ENCODE measurements around the gene PPIP5K2. TPM values are rescaled to one million over a fixed set of nuclear protein-coding genes. Genes with fewer than 3 reads are reported as not detected.

Gene PPIP5K2
- total and polyA plus RNA-seq, 2 of the 8 experiments (the other 6 are each of a cell fraction or from before 2014, with no cell fraction given): 14.8 to 46.6 TPM

DNA sequence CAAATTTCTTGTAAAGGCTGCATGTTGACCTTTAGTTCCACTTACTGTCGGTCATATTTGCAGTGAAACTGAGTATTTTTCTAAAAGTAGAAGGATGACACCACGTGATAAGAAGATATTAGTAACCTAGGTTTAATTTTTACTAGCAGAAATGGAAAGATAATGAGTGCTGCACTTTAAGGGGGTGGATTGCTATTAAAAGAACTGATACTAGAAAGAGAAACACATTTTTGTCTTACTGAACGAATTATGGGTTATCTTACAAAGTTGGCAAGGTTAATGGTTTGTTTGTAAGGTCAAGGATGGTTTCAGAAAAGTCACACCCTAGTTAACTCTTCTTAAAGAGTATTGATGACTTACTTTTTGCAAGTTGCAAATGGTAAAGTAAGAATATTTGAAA is 140.8 kb downstream of the PPIP5K2 start (continued):
- TF ChIP-seq SP4 (IDR thresholded peaks at IDR 0.05; ENCODE audit: low read length) (no peak), POLR2AphosphoS5 (IDR thresholded peaks at IDR 0.05; ENCODE audit: low read depth, low read length) (no peak), SAP30 (IDR thresholded peaks at IDR 0.05; ENCODE audit: insufficient read depth, insufficient replicate concordance, low read length) (no peak), GTF2F1 (IDR thresholded peaks at IDR 0.05; ENCODE audit: borderline replicate concordance, low read depth, low read length) (no peak), SIX5 (IDR thresholded peaks at IDR 0.05; ENCODE audit: low read depth, low read length) (no peak), SP2 (IDR thresholded peaks at IDR 0.05; ENCODE audit: low read length) (no peak), NRF1 (IDR thresholded peaks at IDR 0.05; ENCODE audit: low read depth, low read length) (no peak), TBP (IDR thresholded peaks at IDR 0.05; ENCODE audit: low read depth, low read length) (no peak), CTBP2 (IDR thresholded peaks at IDR 0.05; ENCODE audit: borderline replicate concordance, insufficient read depth, insufficient read length, low read length) (no peak)
- TF ChIP-seq, protein P1, sequence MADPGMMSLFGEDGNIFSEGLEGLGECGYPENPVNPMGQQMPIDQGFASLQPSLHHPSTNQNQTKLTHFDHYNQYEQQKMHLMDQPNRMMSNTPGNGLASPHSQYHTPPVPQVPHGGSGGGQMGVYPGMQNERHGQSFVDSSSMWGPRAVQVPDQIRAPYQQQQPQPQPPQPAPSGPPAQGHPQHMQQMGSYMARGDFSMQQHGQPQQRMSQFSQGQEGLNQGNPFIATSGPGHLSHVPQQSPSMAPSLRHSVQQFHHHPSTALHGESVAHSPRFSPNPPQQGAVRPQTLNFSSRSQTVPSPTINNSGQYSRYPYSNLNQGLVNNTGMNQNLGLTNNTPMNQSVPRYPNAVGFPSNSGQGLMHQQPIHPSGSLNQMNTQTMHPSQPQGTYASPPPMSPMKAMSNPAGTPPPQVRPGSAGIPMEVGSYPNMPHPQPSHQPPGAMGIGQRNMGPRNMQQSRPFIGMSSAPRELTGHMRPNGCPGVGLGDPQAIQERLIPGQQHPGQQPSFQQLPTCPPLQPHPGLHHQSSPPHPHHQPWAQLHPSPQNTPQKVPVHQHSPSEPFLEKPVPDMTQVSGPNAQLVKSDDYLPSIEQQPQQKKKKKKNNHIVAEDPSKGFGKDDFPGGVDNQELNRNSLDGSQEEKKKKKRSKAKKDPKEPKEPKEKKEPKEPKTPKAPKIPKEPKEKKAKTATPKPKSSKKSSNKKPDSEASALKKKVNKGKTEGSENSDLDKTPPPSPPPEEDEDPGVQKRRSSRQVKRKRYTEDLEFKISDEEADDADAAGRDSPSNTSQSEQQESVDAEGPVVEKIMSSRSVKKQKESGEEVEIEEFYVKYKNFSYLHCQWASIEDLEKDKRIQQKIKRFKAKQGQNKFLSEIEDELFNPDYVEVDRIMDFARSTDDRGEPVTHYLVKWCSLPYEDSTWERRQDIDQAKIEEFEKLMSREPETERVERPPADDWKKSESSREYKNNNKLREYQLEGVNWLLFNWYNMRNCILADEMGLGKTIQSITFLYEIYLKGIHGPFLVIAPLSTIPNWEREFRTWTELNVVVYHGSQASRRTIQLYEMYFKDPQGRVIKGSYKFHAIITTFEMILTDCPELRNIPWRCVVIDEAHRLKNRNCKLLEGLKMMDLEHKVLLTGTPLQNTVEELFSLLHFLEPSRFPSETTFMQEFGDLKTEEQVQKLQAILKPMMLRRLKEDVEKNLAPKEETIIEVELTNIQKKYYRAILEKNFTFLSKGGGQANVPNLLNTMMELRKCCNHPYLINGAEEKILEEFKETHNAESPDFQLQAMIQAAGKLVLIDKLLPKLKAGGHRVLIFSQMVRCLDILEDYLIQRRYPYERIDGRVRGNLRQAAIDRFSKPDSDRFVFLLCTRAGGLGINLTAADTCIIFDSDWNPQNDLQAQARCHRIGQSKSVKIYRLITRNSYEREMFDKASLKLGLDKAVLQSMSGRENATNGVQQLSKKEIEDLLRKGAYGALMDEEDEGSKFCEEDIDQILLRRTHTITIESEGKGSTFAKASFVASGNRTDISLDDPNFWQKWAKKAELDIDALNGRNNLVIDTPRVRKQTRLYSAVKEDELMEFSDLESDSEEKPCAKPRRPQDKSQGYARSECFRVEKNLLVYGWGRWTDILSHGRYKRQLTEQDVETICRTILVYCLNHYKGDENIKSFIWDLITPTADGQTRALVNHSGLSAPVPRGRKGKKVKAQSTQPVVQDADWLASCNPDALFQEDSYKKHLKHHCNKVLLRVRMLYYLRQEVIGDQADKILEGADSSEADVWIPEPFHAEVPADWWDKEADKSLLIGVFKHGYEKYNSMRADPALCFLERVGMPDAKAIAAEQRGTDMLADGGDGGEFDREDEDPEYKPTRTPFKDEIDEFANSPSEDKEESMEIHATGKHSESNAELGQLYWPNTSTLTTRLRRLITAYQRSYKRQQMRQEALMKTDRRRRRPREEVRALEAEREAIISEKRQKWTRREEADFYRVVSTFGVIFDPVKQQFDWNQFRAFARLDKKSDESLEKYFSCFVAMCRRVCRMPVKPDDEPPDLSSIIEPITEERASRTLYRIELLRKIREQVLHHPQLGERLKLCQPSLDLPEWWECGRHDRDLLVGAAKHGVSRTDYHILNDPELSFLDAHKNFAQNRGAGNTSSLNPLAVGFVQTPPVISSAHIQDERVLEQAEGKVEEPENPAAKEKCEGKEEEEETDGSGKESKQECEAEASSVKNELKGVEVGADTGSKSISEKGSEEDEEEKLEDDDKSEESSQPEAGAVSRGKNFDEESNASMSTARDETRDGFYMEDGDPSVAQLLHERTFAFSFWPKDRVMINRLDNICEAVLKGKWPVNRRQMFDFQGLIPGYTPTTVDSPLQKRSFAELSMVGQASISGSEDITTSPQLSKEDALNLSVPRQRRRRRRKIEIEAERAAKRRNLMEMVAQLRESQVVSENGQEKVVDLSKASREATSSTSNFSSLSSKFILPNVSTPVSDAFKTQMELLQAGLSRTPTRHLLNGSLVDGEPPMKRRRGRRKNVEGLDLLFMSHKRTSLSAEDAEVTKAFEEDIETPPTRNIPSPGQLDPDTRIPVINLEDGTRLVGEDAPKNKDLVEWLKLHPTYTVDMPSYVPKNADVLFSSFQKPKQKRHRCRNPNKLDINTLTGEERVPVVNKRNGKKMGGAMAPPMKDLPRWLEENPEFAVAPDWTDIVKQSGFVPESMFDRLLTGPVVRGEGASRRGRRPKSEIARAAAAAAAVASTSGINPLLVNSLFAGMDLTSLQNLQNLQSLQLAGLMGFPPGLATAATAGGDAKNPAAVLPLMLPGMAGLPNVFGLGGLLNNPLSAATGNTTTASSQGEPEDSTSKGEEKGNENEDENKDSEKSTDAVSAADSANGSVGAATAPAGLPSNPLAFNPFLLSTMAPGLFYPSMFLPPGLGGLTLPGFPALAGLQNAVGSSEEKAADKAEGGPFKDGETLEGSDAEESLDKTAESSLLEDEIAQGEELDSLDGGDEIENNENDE (IDR thresholded peaks at IDR 0.05; ENCODE audit: insufficient replicate concordance, low read length): no peak

Measured in H1 (cell line).